ENCODE results near the gene CFH.

DNA sequence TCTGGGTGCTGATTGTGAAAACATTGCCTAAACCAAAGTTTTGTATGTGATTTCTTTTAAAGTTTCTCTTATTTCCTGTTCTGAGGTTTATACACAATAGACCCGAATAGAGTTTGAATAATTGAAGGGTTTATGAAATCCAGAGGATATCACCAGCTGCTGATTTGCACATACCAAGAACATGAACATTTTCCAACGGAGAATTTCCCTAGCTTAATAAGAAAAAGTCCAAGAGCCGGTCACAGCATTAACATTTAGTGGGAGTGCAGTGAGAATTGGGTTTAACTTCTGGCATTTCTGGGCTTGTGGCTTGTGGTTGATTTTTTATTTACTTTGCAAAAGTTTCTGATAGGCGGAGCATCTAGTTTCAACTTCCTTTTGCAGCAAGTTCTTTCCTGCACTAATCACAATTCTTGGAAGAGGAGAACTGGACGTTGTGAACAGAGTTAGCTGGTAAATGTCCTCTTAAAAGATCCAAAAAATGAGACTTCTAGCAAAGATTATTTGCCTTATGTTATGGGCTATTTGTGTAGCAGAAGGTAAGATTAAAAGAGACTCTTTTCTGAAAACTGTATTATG is at the start of gene CFH:
- TF ChIP-seq, protein P1, sequence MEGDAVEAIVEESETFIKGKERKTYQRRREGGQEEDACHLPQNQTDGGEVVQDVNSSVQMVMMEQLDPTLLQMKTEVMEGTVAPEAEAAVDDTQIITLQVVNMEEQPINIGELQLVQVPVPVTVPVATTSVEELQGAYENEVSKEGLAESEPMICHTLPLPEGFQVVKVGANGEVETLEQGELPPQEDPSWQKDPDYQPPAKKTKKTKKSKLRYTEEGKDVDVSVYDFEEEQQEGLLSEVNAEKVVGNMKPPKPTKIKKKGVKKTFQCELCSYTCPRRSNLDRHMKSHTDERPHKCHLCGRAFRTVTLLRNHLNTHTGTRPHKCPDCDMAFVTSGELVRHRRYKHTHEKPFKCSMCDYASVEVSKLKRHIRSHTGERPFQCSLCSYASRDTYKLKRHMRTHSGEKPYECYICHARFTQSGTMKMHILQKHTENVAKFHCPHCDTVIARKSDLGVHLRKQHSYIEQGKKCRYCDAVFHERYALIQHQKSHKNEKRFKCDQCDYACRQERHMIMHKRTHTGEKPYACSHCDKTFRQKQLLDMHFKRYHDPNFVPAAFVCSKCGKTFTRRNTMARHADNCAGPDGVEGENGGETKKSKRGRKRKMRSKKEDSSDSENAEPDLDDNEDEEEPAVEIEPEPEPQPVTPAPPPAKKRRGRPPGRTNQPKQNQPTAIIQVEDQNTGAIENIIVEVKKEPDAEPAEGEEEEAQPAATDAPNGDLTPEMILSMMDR (IDR thresholded peaks at IDR 0.05), result no peak
- no peak for TF ChIP-seq EP300 (IDR thresholded peaks at IDR 0.05)

Measured in upper lobe of left lung (tissue), 4 donors.